ENCODE data around the gene GNG7.

DNA sequence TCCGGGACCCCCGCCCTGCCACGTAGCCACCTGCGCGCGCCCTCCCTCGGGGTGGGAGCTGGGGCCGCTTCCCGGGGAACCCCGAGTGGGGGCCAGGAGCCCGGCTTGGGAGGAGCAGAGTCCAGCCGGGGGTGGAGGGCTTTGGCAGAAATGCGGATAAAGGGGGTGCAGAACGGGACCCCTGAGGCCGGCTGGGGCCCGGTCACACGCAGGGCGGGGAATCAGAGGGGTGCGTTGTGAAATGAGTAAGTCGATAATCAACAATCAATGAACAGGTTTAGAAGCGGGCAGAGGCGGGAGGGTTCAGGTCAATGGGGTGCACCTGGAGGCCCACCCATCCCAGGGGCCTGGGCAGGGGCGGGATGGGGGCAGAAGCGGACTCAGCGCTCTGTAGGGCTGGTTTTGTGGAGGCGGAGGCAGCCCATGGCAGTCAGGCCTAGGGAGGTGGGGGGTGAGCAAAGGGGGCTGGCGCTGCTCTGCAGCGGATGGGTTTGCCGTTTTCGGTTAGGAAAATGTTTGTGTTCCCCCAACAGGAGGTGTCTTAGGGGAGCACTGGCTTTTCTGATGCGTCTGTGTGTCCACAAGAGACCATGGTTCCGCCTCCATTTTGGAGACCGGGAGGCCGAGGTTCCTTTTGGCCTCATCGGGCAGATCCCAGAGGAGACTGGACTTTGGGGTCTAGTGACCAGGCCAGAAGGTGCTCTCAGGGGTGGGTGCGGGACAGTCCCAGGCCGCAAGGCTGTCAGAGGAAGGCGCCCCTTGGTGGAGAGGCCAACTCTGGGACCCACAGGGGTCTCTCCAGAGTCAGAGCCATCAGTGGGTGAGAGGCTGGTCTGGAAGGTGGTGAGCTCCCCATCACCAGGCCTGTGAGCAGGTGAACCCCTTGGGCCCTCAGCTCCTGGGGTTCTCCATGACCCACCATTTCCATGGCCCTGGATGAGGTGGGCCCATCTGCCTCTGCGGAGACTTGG, 19.4 kb upstream of the GNG7 start:
- TF ChIP-seq, protein P1, sequence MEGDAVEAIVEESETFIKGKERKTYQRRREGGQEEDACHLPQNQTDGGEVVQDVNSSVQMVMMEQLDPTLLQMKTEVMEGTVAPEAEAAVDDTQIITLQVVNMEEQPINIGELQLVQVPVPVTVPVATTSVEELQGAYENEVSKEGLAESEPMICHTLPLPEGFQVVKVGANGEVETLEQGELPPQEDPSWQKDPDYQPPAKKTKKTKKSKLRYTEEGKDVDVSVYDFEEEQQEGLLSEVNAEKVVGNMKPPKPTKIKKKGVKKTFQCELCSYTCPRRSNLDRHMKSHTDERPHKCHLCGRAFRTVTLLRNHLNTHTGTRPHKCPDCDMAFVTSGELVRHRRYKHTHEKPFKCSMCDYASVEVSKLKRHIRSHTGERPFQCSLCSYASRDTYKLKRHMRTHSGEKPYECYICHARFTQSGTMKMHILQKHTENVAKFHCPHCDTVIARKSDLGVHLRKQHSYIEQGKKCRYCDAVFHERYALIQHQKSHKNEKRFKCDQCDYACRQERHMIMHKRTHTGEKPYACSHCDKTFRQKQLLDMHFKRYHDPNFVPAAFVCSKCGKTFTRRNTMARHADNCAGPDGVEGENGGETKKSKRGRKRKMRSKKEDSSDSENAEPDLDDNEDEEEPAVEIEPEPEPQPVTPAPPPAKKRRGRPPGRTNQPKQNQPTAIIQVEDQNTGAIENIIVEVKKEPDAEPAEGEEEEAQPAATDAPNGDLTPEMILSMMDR (IDR thresholded peaks at IDR 0.05) = no peak
- no peak for TF ChIP-seq POLR2A (IDR thresholded peaks at IDR 0.05)
